ENCODE results near the gene SOWAHC.
"Not testable (repeated sequence)": the region's sequence is repeated elsewhere in the genome, so short reads cannot be mapped to it uniquely, and the experiment has no call there.

Gene SOWAHC

GRCh38 chr2:109637749-109638570 is 23.8 kb downstream of the SOWAHC start:
- TF ChIP-seq CTCF (IDR thresholded peaks at IDR 0.05; ENCODE audit: insufficient read depth, missing control alignments): no peak
- no peak for DNase-seq (ENCODE audit: insufficient read length, low spot score)
- FAIRE-seq: no peak

GRCh38 chr2:109638795-109639194 is 24.6 kb downstream of the SOWAHC start:
- FAIRE-seq: no peak
- TF ChIP-seq CTCF (IDR thresholded peaks at IDR 0.05; ENCODE audit: insufficient read depth, missing control alignments): no peak
- DNase-seq (ENCODE audit: insufficient read length, low spot score): no peak

- FAIRE-seq: not testable (repeated sequence)
Measured at GRCh38 chr2:109640000-109640399, 25.8 kb downstream of the SOWAHC start.

GRCh38 chr2:109644571-109645275 is 30.6 kb downstream of the SOWAHC start:
- DNase-seq (ENCODE audit: insufficient read length, low spot score): no peak
- FAIRE-seq: no peak
- TF ChIP-seq CTCF (IDR thresholded peaks at IDR 0.05; ENCODE audit: insufficient read depth, missing control alignments): no peak

More at GRCh38 chr2:109640000-109640399, 25.8 kb downstream of the SOWAHC start:
- not testable (repeated sequence) for DNase-seq (ENCODE audit: insufficient read length, low spot score)

- FAIRE-seq (no peak), DNase-seq (ENCODE audit: insufficient read length, low spot score) (no peak)
- no peak for TF ChIP-seq CTCF (IDR thresholded peaks at IDR 0.05; ENCODE audit: insufficient read depth, missing control alignments)
Measured at GRCh38 chr2:109645412-109646184, 31.4 kb downstream of the SOWAHC start.

GRCh38 chr2:109646961-109647360 is 32.8 kb downstream of the SOWAHC start:
- DNase-seq (ENCODE audit: insufficient read length, low spot score) (no peak), FAIRE-seq (no peak)
- no peak for TF ChIP-seq CTCF (IDR thresholded peaks at IDR 0.05; ENCODE audit: insufficient read depth, missing control alignments)

- TF ChIP-seq CTCF (IDR thresholded peaks at IDR 0.05; ENCODE audit: insufficient read depth, missing control alignments): no peak
- DNase-seq (ENCODE audit: insufficient read length, low spot score) (no peak), FAIRE-seq (no peak)
Measured at GRCh38 chr2:109647636-109648035, 33.5 kb downstream of the SOWAHC start.

All from D721Med (cell line).